Neural progenitor cell (in vitro differentiated cells): ENCODE measurements around the gene DOCK6. TPM values are rescaled to one million over a fixed set of nuclear protein-coding genes. Genes with fewer than 3 reads are reported as not detected.

Experiments used
- DNase-seq: peaks from one replicate; pipeline ENCODE4 v3.0.0-alpha.2; 2016; ENCODE audit warnings: low spot score
- H2AFZ ChIP-seq: fragments of 200-600 bp; sonication (generic); replicated peaks from 2 replicates; pipeline ENCODE4 v1.6.1; 2016; ENCODE audit warnings: antibody characterized with exemption
- H3F3A ChIP-seq: fragments of 200-600 bp; sonication (generic); 2 replicates; pipeline ENCODE4 v1.6.1; 2016; ENCODE audit warnings: antibody characterized with exemption, low read depth
- H3K27ac ChIP-seq: fragments of 200-600 bp; sonication (generic); 2 replicates; pipeline ENCODE4 v1.5.1; 2016; ENCODE audit warnings: mild to moderate bottlenecking
- H3K27me3 ChIP-seq: fragments of 200-600 bp; sonication (generic); 2 replicates; pipeline ENCODE4 v1.6.1; 2016; ENCODE audit warnings: mild to moderate bottlenecking, moderate library complexity
- H3K36me3 ChIP-seq: fragments of 200-600 bp; sonication (generic); 2 replicates; pipeline ENCODE4 v1.5.1; 2016
- H3K4me1 ChIP-seq: fragments of 200-600 bp; sonication (generic); 2 replicates; pipeline ENCODE4 v1.6.1; 2016; ENCODE audit warnings: mixed run types
- H3K4me2 ChIP-seq: fragments of 200-600 bp; sonication (generic); 2 replicates; pipeline ENCODE4 v1.6.1; 2016
- H3K4me3 ChIP-seq: fragments of 200-600 bp; sonication (generic); 2 replicates; pipeline ENCODE4 v1.5.1; 2016
- H3K79me2 ChIP-seq: fragments of 200-600 bp; sonication (generic); 2 replicates; pipeline ENCODE4 v1.6.1; 2016; ENCODE audit warnings: low read depth
- H3K9ac ChIP-seq: fragments of 200-600 bp; sonication (generic); 2 replicates; pipeline ENCODE4 v1.6.1; 2016
- H3K9me3 ChIP-seq: fragments of 200-600 bp; sonication (generic); 2 replicates; pipeline ENCODE4 v1.5.1; 2016; ENCODE audit warnings: low read depth
- H4K20me1 ChIP-seq: fragments of 200-600 bp; sonication (generic); 2 replicates; pipeline ENCODE4 v1.6.1; 2016; ENCODE audit warnings: low read depth
- H3K27ac Mint-ChIP-seq: 3 replicates; pipeline ENCODE4 v1.8.0; 2021; ENCODE audit warnings: mixed read lengths
- H3K27me3 Mint-ChIP-seq: 2 replicates; pipeline ENCODE4 v1.8.0; 2022; ENCODE audit warnings: low read depth, mild to moderate bottlenecking, inconsistent platforms, moderate library complexity, mixed read lengths; ENCODE audit not compliant: insufficient read depth
- H3K36me3 Mint-ChIP-seq: 3 replicates; pipeline ENCODE4 v1.8.0; 2021; ENCODE audit warnings: mixed read lengths
- H3K4me1 Mint-ChIP-seq: 3 replicates; pipeline ENCODE4 v1.8.0; 2021; ENCODE audit warnings: mixed read lengths
- H3K4me3 Mint-ChIP-seq: 3 replicates; pipeline ENCODE4 v1.8.0; 2021; ENCODE audit warnings: mild to moderate bottlenecking, moderate library complexity, mixed read lengths
- H3K9me3 Mint-ChIP-seq: 3 replicates; pipeline ENCODE4 v1.8.0; 2020; ENCODE audit warnings: mixed read lengths
- EZH2 ChIP-seq: fragments of 200-600 bp; sonication (generic); IDR thresholded peaks from 2 replicates; pipeline ENCODE4 v1.6.1; 2017; ENCODE audit warnings: antibody characterized with exemption, mild to moderate bottlenecking, moderate library complexity
- EZH2phosphoT487 ChIP-seq: fragments of 200-600 bp; sonication (generic); IDR thresholded peaks from 2 replicates; pipeline ENCODE4 v1.6.1; 2017; ENCODE audit warnings: antibody characterized with exemption
- total RNA-seq: library from RNA; depleted of rRNA; stranded (reverse); fragments of >200 nt; gene quantifications from 2 replicates; pipeline ENCODE4 v1.2.3, GENCODE V29; 2015; ENCODE audit warnings: low replicate concordance
- TF ChIP-seq, protein P1 (sequence below): fragments of 200-600 bp; sonication (generic); IDR thresholded peaks from 2 replicates; pipeline ENCODE4 v1.5.1; 2017; ENCODE audit warnings: antibody characterized with exemption, mild to moderate bottlenecking

Gene DOCK6
- total RNA-seq, 1 donor from 2014 or later: 10.0 TPM

DNA sequence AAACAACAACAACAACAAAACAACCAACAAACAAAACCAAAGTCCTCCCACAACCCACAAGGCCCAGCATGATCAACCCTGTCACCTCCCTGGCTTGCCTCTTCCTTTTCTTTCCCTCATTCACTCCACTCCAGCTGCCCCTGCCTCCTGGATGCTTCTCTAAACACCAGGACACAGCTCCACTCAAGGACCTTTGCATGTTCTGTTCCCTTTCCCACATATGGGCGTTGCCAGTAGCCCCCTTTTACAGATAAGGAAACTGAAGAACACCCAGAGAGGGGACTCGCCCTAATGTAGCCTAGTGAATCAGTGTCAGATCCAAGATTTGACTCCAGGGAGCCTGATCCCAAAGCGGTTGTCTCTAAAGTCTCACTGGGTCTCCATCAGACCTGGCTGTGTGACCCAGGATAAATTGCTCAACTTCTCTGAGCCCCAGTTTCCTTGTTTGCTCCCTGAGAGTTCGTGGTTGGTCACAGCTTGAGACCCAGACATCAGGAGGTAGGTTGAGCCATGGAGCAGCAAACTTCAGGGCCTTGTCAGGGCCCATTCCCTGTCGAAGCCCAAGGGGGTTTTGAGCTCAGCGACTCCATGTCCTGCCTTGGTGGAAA is 3.0 kb upstream of the DOCK6 start:
- Mint-ChIP-seq H3K4me3 (peak overlapping the region; percentile 19), H3K27ac (peak overlapping the region; percentile 18)

GRCh38 chr19:11264452-11265176 is 2.3 kb upstream of the DOCK6 start:
- TF ChIP-seq EZH2: no peak
- TF ChIP-seq, protein P1, sequence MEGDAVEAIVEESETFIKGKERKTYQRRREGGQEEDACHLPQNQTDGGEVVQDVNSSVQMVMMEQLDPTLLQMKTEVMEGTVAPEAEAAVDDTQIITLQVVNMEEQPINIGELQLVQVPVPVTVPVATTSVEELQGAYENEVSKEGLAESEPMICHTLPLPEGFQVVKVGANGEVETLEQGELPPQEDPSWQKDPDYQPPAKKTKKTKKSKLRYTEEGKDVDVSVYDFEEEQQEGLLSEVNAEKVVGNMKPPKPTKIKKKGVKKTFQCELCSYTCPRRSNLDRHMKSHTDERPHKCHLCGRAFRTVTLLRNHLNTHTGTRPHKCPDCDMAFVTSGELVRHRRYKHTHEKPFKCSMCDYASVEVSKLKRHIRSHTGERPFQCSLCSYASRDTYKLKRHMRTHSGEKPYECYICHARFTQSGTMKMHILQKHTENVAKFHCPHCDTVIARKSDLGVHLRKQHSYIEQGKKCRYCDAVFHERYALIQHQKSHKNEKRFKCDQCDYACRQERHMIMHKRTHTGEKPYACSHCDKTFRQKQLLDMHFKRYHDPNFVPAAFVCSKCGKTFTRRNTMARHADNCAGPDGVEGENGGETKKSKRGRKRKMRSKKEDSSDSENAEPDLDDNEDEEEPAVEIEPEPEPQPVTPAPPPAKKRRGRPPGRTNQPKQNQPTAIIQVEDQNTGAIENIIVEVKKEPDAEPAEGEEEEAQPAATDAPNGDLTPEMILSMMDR: no peak
- no peak for TF ChIP-seq EZH2phosphoT487
- no peak for DNase-seq
- peak overlapping the region; percentile 46 for H3K4me3 Mint-ChIP-seq

More for the DNA sequence above, 3.0 kb upstream of the DOCK6 start:
- no peak for TF ChIP-seq EZH2phosphoT487
- TF ChIP-seq, protein P1: no peak
- H3K79me2 ChIP-seq: no peaks in the 10 kb centered on the region
- no peak overlapping the region for H2AFZ ChIP-seq
- no peaks in the 10 kb centered on the region for H3K27me3 ChIP-seq
- H3K27ac ChIP-seq: no peak overlapping the region
- Mint-ChIP-seq H3K4me1 (peaks cover 17% of the 10 kb centered on the region), H3K9me3 (no peaks in the 10 kb centered on the region), H3K27me3 (peaks cover 25% of the 10 kb centered on the region), H3K36me3 (no peaks in the 10 kb centered on the region)
- no peak overlapping the region for H3K4me3 ChIP-seq
- H3K36me3 ChIP-seq: no peaks in the 10 kb centered on the region
- peaks cover 7% of the 10 kb centered on the region for H4K20me1 ChIP-seq
- peaks cover 18% of the 10 kb centered on the region for H3F3A ChIP-seq
- no peak overlapping the region for H3K4me2 ChIP-seq
- no peak for DNase-seq
- no peak overlapping the region for H3K9ac ChIP-seq
- H3K4me1 ChIP-seq: no peaks in the 10 kb centered on the region
- no peaks in the 10 kb centered on the region for H3K9me3 ChIP-seq

GRCh38 chr19:11263726-11264125 is 1.4 kb upstream of the DOCK6 start:
- no peak for DNase-seq
- peak overlapping the region; percentile 87 for H3K4me3 Mint-ChIP-seq
- no peak overlapping the region for H3K9ac ChIP-seq
- H3K4me1 ChIP-seq: no peaks in the 10 kb centered on the region
- H3K79me2 ChIP-seq: no peaks in the 10 kb centered on the region
- TF ChIP-seq EZH2phosphoT487 (no peak), EZH2 (no peak)
- TF ChIP-seq, protein P1: no peak
- H3K9me3 Mint-ChIP-seq: no peaks in the 10 kb centered on the region
- peaks cover 7% of the 10 kb centered on the region for H4K20me1 ChIP-seq
- H3K36me3 ChIP-seq: no peaks in the 10 kb centered on the region
- no peaks in the 10 kb centered on the region for H3K9me3 ChIP-seq
- no peak overlapping the region for H3K27ac ChIP-seq
- H2AFZ ChIP-seq: no peak overlapping the region
- H3K27me3 ChIP-seq: no peaks in the 10 kb centered on the region
- H3K4me1 Mint-ChIP-seq: peaks cover 12% of the 10 kb centered on the region
- no peak overlapping the region for H3K27ac Mint-ChIP-seq
- peaks cover 25% of the 10 kb centered on the region for H3K27me3 Mint-ChIP-seq
- H3F3A ChIP-seq: peaks cover 18% of the 10 kb centered on the region
- H3K36me3 Mint-ChIP-seq: no peaks in the 10 kb centered on the region
- H3K4me3 ChIP-seq: no peak overlapping the region
- H3K4me2 ChIP-seq: no peak overlapping the region

More at GRCh38 chr19:11264452-11265176, 2.3 kb upstream of the DOCK6 start:
- no peak overlapping the region for H3K4me3 ChIP-seq
- no peaks in the 10 kb centered on the region for H3K9me3 ChIP-seq
- no peaks in the 10 kb centered on the region for H3K9me3 Mint-ChIP-seq
- no peaks in the 10 kb centered on the region for H3K27me3 ChIP-seq
- peak overlapping the region; percentile 10 for H2AFZ ChIP-seq
- H3K36me3 Mint-ChIP-seq: no peaks in the 10 kb centered on the region
- no peaks in the 10 kb centered on the region for H3K36me3 ChIP-seq
- no peak overlapping the region for H3K4me2 ChIP-seq
- no peak overlapping the region for H3K27ac ChIP-seq
- H3F3A ChIP-seq: peaks cover 21% of the 10 kb centered on the region
- H3K4me1 ChIP-seq: no peaks in the 10 kb centered on the region
- H3K9ac ChIP-seq: no peak overlapping the region
- H3K4me1 Mint-ChIP-seq: peaks cover 17% of the 10 kb centered on the region
- H4K20me1 ChIP-seq: peaks cover 7% of the 10 kb centered on the region
- no peaks in the 10 kb centered on the region for H3K79me2 ChIP-seq
- peak overlapping the region; percentile 18 for H3K27ac Mint-ChIP-seq
- H3K27me3 Mint-ChIP-seq: peaks cover 25% of the 10 kb centered on the region
